K562 (cell line): ENCODE measurements around the gene FAM219A. TPM values are rescaled to one million over a fixed set of nuclear protein-coding genes. Genes with fewer than 3 reads are reported as not detected.
A peak's percentile ranks its signal among the peaks of the same experiment; 100 is the strongest.

Experiments
- ATAC-seq: fragments of 200-7000 bp; cut with Tn5 transposase; 3 replicates; pipeline ENCODE4 v1.9.1; 2020; ENCODE audit warnings: moderate library complexity
- BruUV-seq: library from RNA; stranded (reverse); fragments of 400-500 nt; replicated peaks from 2 replicates; lab custom pipeline; 2021; lab: Mats Ljungman, UMichigan
- CTCF ChIA-PET: fragments of 300-600 bp; formaldehyde crosslinking; extraction: SDS; loops from one replicate; lab custom pipeline; 2021; ENCODE audit warnings: low intra/inter-chr PET ratio; lab: Yijun Ruan, JAX
- POLR2A ChIA-PET: fragments of 300-600, 350-650 bp; sonication (Branson Sonifier 250); formaldehyde crosslinking; extraction: SDS; loops from one replicate; lab custom pipeline; 2021; ENCODE audit warnings: antibody characterized with exemption, inconsistent platforms; lab: Yijun Ruan, JAX
- DNase-seq, 4 experiments: peaks; one replicate each; pipeline versions ENCODE4 v3.0.0 to v3.0.0-alpha.2; 2011 to 2018; ENCODE audit warnings: low spot score in 3 of 4, mixed read lengths in 3 of 4; ENCODE audit errors: extremely low read depth in 1 of 4
- FAIRE-seq: peaks from 2 replicates; lab custom pipeline; 2011; peaks lifted over from hg19 to GRCh38; lab: Jason Lieb, UNC
- H2AFZ ChIP-seq: 2 replicates; pipeline ENCODE4 v1.6.0; 2011; ENCODE audit warnings: low read depth, low read length, control low read depth, inconsistent platforms
- H3K27ac ChIP-seq: fragments of 200-600 bp; 3 replicates; pipeline ENCODE4 v1.8.0; 2011; ENCODE audit warnings: low read depth, mild to moderate bottlenecking, control low read depth, inconsistent platforms, low read length, moderate library complexity, mixed read lengths; ENCODE audit errors: extremely low read depth
- H3K27me3 ChIP-seq, 2 experiments: fragments of 300-600 bp in 1 of 2; 2 replicates in 1 of 2; 3 replicates in 1 of 2; pipeline versions ENCODE4 v1.6.0 to v1.8.0; 2011; ENCODE audit warnings: inconsistent platforms in 2 of 2, low read length in 2 of 2, mild to moderate bottlenecking in 1 of 2, mixed read lengths in 1 of 2, moderate library complexity in 1 of 2; ENCODE audit not compliant: control insufficient read depth in 2 of 2, insufficient read depth in 2 of 2
- H3K36me3 ChIP-seq: fragments of 300-600 bp; 3 replicates; pipeline ENCODE4 v1.8.0; 2011; ENCODE audit warnings: mild to moderate bottlenecking, low read length, inconsistent platforms; ENCODE audit not compliant: control insufficient read depth, insufficient read depth
- H3K4me1 ChIP-seq, 2 experiments: fragments of 200-600 bp in 1 of 2; replicated peaks in 1 of 2; 2 replicates in 1 of 2; 3 replicates in 1 of 2; pipeline versions ENCODE4 v1.5.1 to v1.8.0; 2011; ENCODE audit warnings: inconsistent platforms in 2 of 2, low read length in 2 of 2, mild to moderate bottlenecking in 1 of 2, mixed read lengths in 1 of 2, moderate library complexity in 1 of 2; ENCODE audit not compliant: control insufficient read depth in 2 of 2, insufficient read depth in 2 of 2
- H3K4me2 ChIP-seq: 2 replicates; pipeline ENCODE4 v1.6.1; 2011; ENCODE audit warnings: low read length, control low read depth, inconsistent platforms, mixed read lengths; ENCODE audit not compliant: insufficient read depth
- H3K4me3 ChIP-seq: fragments of 200-600 bp; sonication (generic), shearing (Covaris generic); 2 replicates; pipeline ENCODE4 v1.5.1; 2016; ENCODE audit warnings: control low read depth, inconsistent platforms
- H3K79me2 ChIP-seq: fragments of 200-600 bp; 3 replicates; pipeline ENCODE4 v1.8.0; 2011; ENCODE audit warnings: low read length, inconsistent platforms; ENCODE audit not compliant: control insufficient read depth, insufficient read depth
- H3K9ac ChIP-seq, 2 experiments: 2 replicates each; pipeline versions ENCODE4 v1.6.0 to v1.6.1; 2011; ENCODE audit warnings: low read depth in 2 of 2, low read length in 2 of 2, control low read depth in 1 of 2, inconsistent platforms in 1 of 2, mild to moderate bottlenecking in 1 of 2, mixed read lengths in 1 of 2; ENCODE audit not compliant: insufficient read depth in 1 of 2
- H3K9me1 ChIP-seq: one replicate; pipeline ENCODE4 v1.6.0; 2011; ENCODE audit warnings: inconsistent platforms, mild to moderate bottlenecking, low read length, moderate library complexity; ENCODE audit not compliant: control insufficient read depth, insufficient read depth
- H3K9me3 ChIP-seq: replicated peaks from 2 replicates; pipeline ENCODE4 v1.5.1; 2011; ENCODE audit warnings: low read depth, low read length, inconsistent platforms; ENCODE audit not compliant: control insufficient read depth, insufficient read depth
- H4K20me1 ChIP-seq: replicated peaks from 2 replicates; pipeline ENCODE4 v1.6.1; 2011; ENCODE audit warnings: low read length, inconsistent platforms, mixed read lengths; ENCODE audit not compliant: control insufficient read depth, insufficient read depth
- ATF3 ChIP-seq, 2 experiments: fragments of 450-650 bp in 1 of 2; sonication (generic) in 1 of 2; formaldehyde crosslinking in 1 of 2; IDR thresholded peaks in 1 of 2; conservative IDR thresholded peaks in 1 of 2; 2 replicates each; pipeline versions ENCODE4 v1.6.1 to v1.8.1; 2016 to 2023; ENCODE audit warnings: mild to moderate bottlenecking in 2 of 2, moderate library complexity in 2 of 2, inconsistent platforms in 1 of 2, missing genetic modification reagents in 1 of 2
- HNRNPK ChIP-seq: fragments of 200-400 bp; formaldehyde crosslinking; IDR thresholded peaks from one replicate; pipeline ENCODE4 v1.6.1; 2018; ENCODE audit warnings: mild to moderate bottlenecking, low read depth, low read length; ENCODE audit not compliant: poor library complexity, severe bottlenecking
- KDM2B ChIP-seq: fragments of 250-450 bp; sonication (Bioruptor Pico); IDR thresholded peaks from 2 replicates; pipeline ENCODE4 v1.8.0; 2021; ENCODE audit warnings: mild to moderate bottlenecking, moderate library complexity
- RFX7 ChIP-seq: fragments of 250-450 bp; sonication (Bioruptor Pico); IDR thresholded peaks from 2 replicates; pipeline ENCODE4 v1.5.1; 2021; ENCODE audit warnings: mild to moderate bottlenecking
- TSHZ1 ChIP-seq: fragments of 250-450 bp; sonication (Bioruptor Pico); IDR thresholded peaks from 2 replicates; pipeline ENCODE4 v1.4.0; 2020; ENCODE audit warnings: mild to moderate bottlenecking, moderate library complexity
- ZNF146 ChIP-seq: IDR thresholded peaks from one replicate; pipeline ENCODE4 v1.6.1; 2018; ENCODE audit warnings: missing compliant biosample characterization; ENCODE audit not compliant: unreplicated experiment
- ZNF785 ChIP-seq: fragments of 250-450 bp; sonication (Bioruptor Pico); IDR thresholded peaks from 2 replicates; pipeline ENCODE4 v1.4.0; 2020; ENCODE audit warnings: mild to moderate bottlenecking
- WGBS: fragments of 100-300 bp; shearing (Covaris generic); methylation state at CpG from one replicate; pipeline ENCODE4 v1.1.6; 2016; ENCODE audit warnings: low coverage, mixed read lengths; ENCODE audit not compliant: insufficient coverage; ENCODE audit errors: missing lambda C conversion rate; 5-methylcytosine and 5-hydroxymethylcytosine counted together
- in situ Hi-C: fragments of 300-500 bp; cut with MboI; formaldehyde crosslinking; loops from 4 replicates; pipeline ENCODE4 v1.15.0; 2018; ENCODE audit warnings: inconsistent platforms, mixed read lengths
- intact Hi-C: fragments of 100-400 bp; cut with micrococcal nuclease; formaldehyde crosslinking; loops from 2 replicates; pipeline ENCODE4 v1.14.2; 2022
- polyA plus RNA-seq, 8 experiments: library from polyadenylated mRNA; depleted of rRNA in 4 of 8; stranded (reverse) in 5 of 8; unstranded in 3 of 8; fragments of >200 nt; fragmentation: Nextera tagmentation in 2 of 8; fragmentation: Illumina TruSeq in 1 of 8; extraction: Ambion mirVana in 2 of 8; extraction: Trizol in 1 of 8; gene quantifications; 2 replicates each; pipeline versions ENCODE4 v1.2.1 to v1.2.3, GENCODE V29; 2011 to 2014; ENCODE audit warnings: inconsistent platforms in 1 of 8, missing spikeins in 1 of 8
- total RNA-seq, 7 experiments: library from RNA; depleted of rRNA in 6 of 7; stranded (reverse); fragments of >200 nt in 6 of 7; fragmentation: Illumina TruSeq in 2 of 7; extraction: Trizol in 2 of 7; gene quantifications; 2 replicates each; pipeline versions ENCODE4 v1.2.1 to v1.2.3, GENCODE V29; 2011 to 2021; ENCODE audit warnings: low replicate concordance in 1 of 7

FAM219A gene
- total and polyA plus RNA-seq, 9 of the 15 experiments (the other 6 are each of a cell fraction or from before 2014, with no cell fraction given) = 0.63 to 8.6 (median 2.9) TPM

GRCh38 chr9:34454571-34455065 lies 3.8 kb downstream of the FAM219A start:
- no peaks in the 10 kb centered on the region for H3K9me1 ChIP-seq
- no peaks in the 10 kb centered on the region for H3K27me3 ChIP-seq
- intact Hi-C loops = no loop called here
- H3K79me2 ChIP-seq = peaks cover 4% of the 10 kb centered on the region; the same call in 1 of the 3 replicates
- CTCF ChIA-PET = no interaction called here
- H3K36me3 ChIP-seq = no peaks in the 10 kb centered on the region
- H4K20me1 ChIP-seq = peaks cover 15% of the 10 kb centered on the region
- DNase-seq (peak in 2 of 4 experiments; percentile 14 to 15), ATAC-seq (no peak), FAIRE-seq (no peak)
- peaks cover 17 to 29% of the 10 kb centered on the region in 2 experiments; a peak in 4 of 5 replicates for H3K4me1 ChIP-seq
- no peak overlapping the region for H3K4me3 ChIP-seq
- in situ Hi-C loops = no loop called here
- H3K4me2 ChIP-seq = no peak overlapping the region
- H3K9ac ChIP-seq = no peak overlapping the region
- H3K9me3 ChIP-seq = no peaks in the 10 kb centered on the region
- H3K27ac ChIP-seq = no peak overlapping the region
- H2AFZ ChIP-seq = no peak overlapping the region
- BruUV-seq = no TSS peak
- TF ChIP-seq ATF3 (IDR thresholded peaks at IDR 0.05) (peak; percentile 68), ATF3 (CRISPR knock-in tag; conservative IDR thresholded peaks at IDR 0.05) (no peak), KDM2B (CRISPR knock-in tag) (no peak)
- POLR2A ChIA-PET = interaction anchor here (0.8 to 1.4 kb wide), 3 partner anchors 11 to 94 kb away, joined by 3 to 4 read pairs (median 3); no protein-coding TSS in a partner anchor
- WGBS = 83% methylated on average over 1 of the region's 3 CpGs

- no peak for DNase-seq
- peaks cover 13 to 14% of the 10 kb centered on the region in 2 experiments; a peak in 4 of 5 replicates for H3K4me1 ChIP-seq
- no peaks in the 10 kb centered on the region for H3K36me3 ChIP-seq
- no peaks in the 10 kb centered on the region for H3K27me3 ChIP-seq
- intact Hi-C loops = no loop called here
- no peaks in the 10 kb centered on the region for H3K9me1 ChIP-seq
- no peak for TF ChIP-seq ZNF785 (CRISPR knock-in tag)
- no peak for TF ChIP-seq ZNF146 (CRISPR knock-in tag)
- no peak for TF ChIP-seq RFX7
- TF ChIP-seq HNRNPK = no peak
- no peak for TF ChIP-seq TSHZ1 (CRISPR knock-in tag)
- H3K9ac ChIP-seq = no peak overlapping the region
- H3K9me3 ChIP-seq = no peaks in the 10 kb centered on the region
- BruUV-seq = no TSS peak
- H2AFZ ChIP-seq = no peak overlapping the region
- no peak for FAIRE-seq
- no peak overlapping the region for H3K27ac ChIP-seq
- peaks cover 12% of the 10 kb centered on the region for H4K20me1 ChIP-seq
- in situ Hi-C loops = no loop called here
- peaks cover 2% of the 10 kb centered on the region; the same call in 1 of the 3 replicates for H3K79me2 ChIP-seq
- no peak overlapping the region for H3K4me3 ChIP-seq
- ATAC-seq = no peak
- whole genome bisulfite sequencing = 27% methylated on average over 2 of the region's 2 CpGs
- H3K4me2 ChIP-seq = no peak overlapping the region
- ChIA-PET CTCF (no interaction called here), POLR2A (no interaction called here)
Observed at GRCh38 chr9:34452568-34452967, 5.8 kb downstream of the FAM219A start.
